A549 (cell line): Measurements from ENCODE around the gene SMIM27. TPM values are rescaled to one million over a fixed set of nuclear protein-coding genes. Genes with fewer than 3 reads are reported as not detected.
"Not testable (repeated sequence)": the region's sequence is repeated elsewhere in the genome, so short reads cannot be mapped to it uniquely, and the experiment has no call there.

Source experiments
- ATAC-seq, 2 experiments: fragments of 200-7000 bp in 1 of 2; fragments of >200 bp in 1 of 2; cut with Nextera tagmentation in 1 of 2; cut with Tn5 transposase in 1 of 2; 3 replicates each; pipeline versions ENCODE4 v1.8.0 to v1.9.1; 2018 to 2020; ENCODE audit warnings: mild to moderate bottlenecking in 1 of 2, moderate library complexity in 1 of 2
- CTCF ChIA-PET: fragments of 300-600 bp; sonication (Branson Sonifier 250); formaldehyde crosslinking; extraction: SDS; loops from one replicate; lab custom pipeline; 2021; ENCODE audit warnings: antibody characterized with exemption, inconsistent platforms; lab: Yijun Ruan, JAX
- POLR2A ChIA-PET: fragments of 350-600 bp; formaldehyde crosslinking; extraction: SDS; loops from one replicate; lab custom pipeline; 2021; ENCODE audit warnings: antibody characterized with exemption, inconsistent platforms; lab: Yijun Ruan, JAX
- DNase-seq, 2 experiments: peaks; one replicate each; pipeline versions ENCODE4 v3.0.0 to v3.0.0-alpha.2; 2011 to 2016; ENCODE audit warnings: low read depth in 1 of 2, low spot score in 1 of 2
- FAIRE-seq: peaks from 2 replicates; lab custom pipeline; 2011; peaks lifted over from hg19 to GRCh38; lab: Jason Lieb, UNC
- H3K27ac ChIP-seq, 2 experiments: fragments of >200 bp; sonication (Bioruptor Twin); formaldehyde crosslinking; 3 replicates each; pipeline ENCODE4 v1.5.1; 2016 to 2017
- H3K4me1 ChIP-seq: fragments of >200 bp; sonication (Bioruptor Twin); formaldehyde crosslinking; 3 replicates; pipeline ENCODE4 v1.6.1; 2016
- H3K4me2 ChIP-seq: fragments of >200 bp; sonication (Bioruptor Twin); formaldehyde crosslinking; 3 replicates; pipeline ENCODE4 v1.6.1; 2016
- H3K4me3 ChIP-seq: fragments of >200 bp; sonication (Bioruptor Twin); formaldehyde crosslinking; 3 replicates; pipeline ENCODE4 v1.5.1; 2016
- H3K9me3 ChIP-seq: fragments of >200 bp; sonication (Bioruptor Twin); formaldehyde crosslinking; 3 replicates; pipeline ENCODE4 v1.6.1; 2016
- CBX8 ChIP-seq: fragments of 200-600 bp; sonication (generic); IDR thresholded peaks from 2 replicates; pipeline ENCODE4 v1.6.1; 2016
- CEBPB ChIP-seq, 2 experiments: fragments of >200 bp in 1 of 2; sonication (Bioruptor Twin) in 1 of 2; formaldehyde crosslinking in 1 of 2; IDR thresholded peaks; 2 replicates each; pipeline ENCODE4 v1.6.1; 2012 to 2016
- CHD2 ChIP-seq: fragments of 150-350 bp; IDR thresholded peaks from 2 replicates; pipeline ENCODE4 v1.6.1; 2014; ENCODE audit warnings: low read length; ENCODE audit not compliant: partially characterized antibody
- CHD4 ChIP-seq: fragments of 200-600 bp; sonication (generic); IDR thresholded peaks from 2 replicates; pipeline ENCODE4 v1.6.1; 2016; ENCODE audit warnings: antibody characterized with exemption, mild to moderate bottlenecking, borderline replicate concordance
- E2F6 ChIP-seq: IDR thresholded peaks from 2 replicates; pipeline ENCODE4 v1.6.1; 2012; ENCODE audit warnings: low read depth, borderline replicate concordance
- EP300 ChIP-seq, 2 experiments: fragments of >200 bp; sonication (Bioruptor Twin); formaldehyde crosslinking; IDR thresholded peaks; 2 replicates in 1 of 2; 3 replicates in 1 of 2; pipeline ENCODE4 v1.6.1; 2016 to 2017
- FOSB ChIP-seq: fragments of 250-450 bp; sonication (Bioruptor Pico); IDR thresholded peaks from 2 replicates; pipeline ENCODE4 v1.5.0; 2020; ENCODE audit warnings: mild to moderate bottlenecking, moderate library complexity
- GATA3 ChIP-seq: IDR thresholded peaks from 2 replicates; pipeline ENCODE4 v1.6.1; 2012; ENCODE audit warnings: borderline replicate concordance
- KDM1A ChIP-seq: fragments of 200-600 bp; sonication (generic); IDR thresholded peaks from 2 replicates; pipeline ENCODE4 v1.6.1; 2016; ENCODE audit warnings: low read depth, mild to moderate bottlenecking
- KDM5A ChIP-seq: fragments of 200-600 bp; sonication (generic); IDR thresholded peaks from 2 replicates; pipeline ENCODE4 v1.6.1; 2016; ENCODE audit warnings: antibody characterized with exemption, mild to moderate bottlenecking
- MAFK ChIP-seq: fragments of 450-650 bp; IDR thresholded peaks from 2 replicates; pipeline ENCODE4 v1.6.1; 2014; ENCODE audit not compliant: partially characterized antibody
- NPAS2 ChIP-seq: fragments of 250-450 bp; sonication (Bioruptor Pico); IDR thresholded peaks from 2 replicates; pipeline ENCODE4 v1.8.0; 2022; ENCODE audit warnings: mild to moderate bottlenecking, moderate library complexity, borderline replicate concordance
- NR3C1 ChIP-seq: fragments of >200 bp; sonication (Bioruptor Twin); formaldehyde crosslinking; IDR thresholded peaks from 3 replicates; pipeline ENCODE4 v1.6.1; 2017
- PHF8 ChIP-seq: fragments of 200-600 bp; sonication (generic); IDR thresholded peaks from 2 replicates; pipeline ENCODE4 v1.6.1; 2016; ENCODE audit warnings: low read depth, mild to moderate bottlenecking, antibody characterized with exemption, moderate library complexity, borderline replicate concordance
- POLR2AphosphoS2 ChIP-seq: conservative IDR thresholded peaks from 2 replicates; pipeline ENCODE4 v1.6.1; 2012; ENCODE audit warnings: low read length, improper control_type of control experiment, inconsistent platforms
- RAD21 ChIP-seq, 2 experiments: fragments of >200 bp in 1 of 2; sonication (Bioruptor Twin) in 1 of 2; formaldehyde crosslinking in 1 of 2; IDR thresholded peaks in 1 of 2; conservative IDR thresholded peaks in 1 of 2; 2 replicates in 1 of 2; 3 replicates in 1 of 2; pipeline ENCODE4 v1.6.1; 2012 to 2018; ENCODE audit warnings: inconsistent platforms in 1 of 2
- RARB ChIP-seq: fragments of 250-450 bp; sonication (Bioruptor Pico); IDR thresholded peaks from 2 replicates; pipeline ENCODE4 v1.8.0; 2021; ENCODE audit warnings: mild to moderate bottlenecking, moderate library complexity
- RCOR1 ChIP-seq: fragments of 150-350 bp; IDR thresholded peaks from 2 replicates; pipeline ENCODE4 v1.6.1; 2014; ENCODE audit warnings: antibody characterized with exemption, low read length, low read depth
- RFX5 ChIP-seq: fragments of 450-650 bp; IDR thresholded peaks from 2 replicates; pipeline ENCODE4 v1.7.1; 2014; ENCODE audit warnings: antibody characterized with exemption, mild to moderate bottlenecking, moderate library complexity
- SMC3 ChIP-seq: fragments of >200 bp; sonication (Bioruptor Twin); formaldehyde crosslinking; IDR thresholded peaks from 3 replicates; pipeline ENCODE4 v1.6.1; 2018; ENCODE audit warnings: inconsistent platforms
- ZC3H11A ChIP-seq: fragments of 450-650 bp; IDR thresholded peaks from 2 replicates; pipeline ENCODE4 v1.6.1; 2014; ENCODE audit warnings: antibody characterized with exemption, mild to moderate bottlenecking
- WGBS: methylation state at CpG from one replicate; pipeline ENCODE4 v1.1.6; 2017; ENCODE audit errors: missing lambda C conversion rate; 5-methylcytosine and 5-hydroxymethylcytosine counted together
- polyA plus RNA-seq, 4 experiments: library from polyadenylated mRNA; depleted of rRNA in 3 of 4; stranded (reverse); fragments of >200 nt; fragmentation: RNase III in 1 of 4; extraction: RNeasy Plus Mini Kit Qiagen cat#74134 plus additional on column Dnase treatment in 1 of 4; gene quantifications; 2 replicates in 3 of 4; 3 replicates in 1 of 4; pipeline ENCODE4 v1.2.3, GENCODE V29; 2011 to 2017
- TF ChIP-seq, protein P1 (sequence below): fragments of >200 bp; sonication (Bioruptor Twin); formaldehyde crosslinking; IDR thresholded peaks from 3 replicates; pipeline ENCODE4 v1.6.1; 2016
- TF ChIP-seq, protein P2 (sequence below): IDR thresholded peaks from 2 replicates; pipeline ENCODE4 v1.6.1; 2012
- TF ChIP-seq, protein P3 (sequence below): fragments of 150-350 bp; IDR thresholded peaks from 2 replicates; pipeline ENCODE4 v1.6.1; 2014; ENCODE audit warnings: low read depth, mild to moderate bottlenecking, low read length

Gene SMIM27
- polyA plus RNA-seq, 2 of the 4 experiments (the other 2 are of a cell fraction), result 12.4 to 21.1 TPM

DNA sequence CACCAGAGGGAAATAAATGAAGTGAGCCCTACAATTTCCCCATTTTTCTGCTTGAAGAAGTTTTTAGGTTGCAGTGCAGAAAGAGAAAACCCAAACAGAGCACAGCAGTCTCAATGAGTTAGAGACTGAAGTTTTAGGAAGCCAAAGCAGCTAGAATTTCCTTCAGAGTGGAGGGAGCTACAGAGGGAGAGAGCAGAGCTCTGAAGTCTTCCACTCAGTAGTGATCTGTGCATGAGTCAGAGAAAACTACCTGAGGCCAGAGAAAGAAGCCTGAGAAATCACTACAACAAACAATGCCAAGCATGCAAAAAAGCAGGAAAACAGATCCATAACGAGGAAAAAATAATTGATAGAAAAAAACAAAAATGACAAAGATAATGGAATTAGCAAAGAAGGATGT is 38.8 kb downstream of the SMIM27 start (continued):
- TF ChIP-seq RARB (CRISPR knock-in tag) (no peak), FOSB (CRISPR knock-in tag) (no peak), E2F6 (no peak)
- TF ChIP-seq, protein P1, sequence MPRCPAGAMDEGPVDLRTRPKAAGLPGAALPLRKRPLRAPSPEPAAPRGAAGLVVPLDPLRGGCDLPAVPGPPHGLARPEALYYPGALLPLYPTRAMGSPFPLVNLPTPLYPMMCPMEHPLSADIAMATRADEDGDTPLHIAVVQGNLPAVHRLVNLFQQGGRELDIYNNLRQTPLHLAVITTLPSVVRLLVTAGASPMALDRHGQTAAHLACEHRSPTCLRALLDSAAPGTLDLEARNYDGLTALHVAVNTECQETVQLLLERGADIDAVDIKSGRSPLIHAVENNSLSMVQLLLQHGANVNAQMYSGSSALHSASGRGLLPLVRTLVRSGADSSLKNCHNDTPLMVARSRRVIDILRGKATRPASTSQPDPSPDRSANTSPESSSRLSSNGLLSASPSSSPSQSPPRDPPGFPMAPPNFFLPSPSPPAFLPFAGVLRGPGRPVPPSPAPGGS, result no peak

DNA sequence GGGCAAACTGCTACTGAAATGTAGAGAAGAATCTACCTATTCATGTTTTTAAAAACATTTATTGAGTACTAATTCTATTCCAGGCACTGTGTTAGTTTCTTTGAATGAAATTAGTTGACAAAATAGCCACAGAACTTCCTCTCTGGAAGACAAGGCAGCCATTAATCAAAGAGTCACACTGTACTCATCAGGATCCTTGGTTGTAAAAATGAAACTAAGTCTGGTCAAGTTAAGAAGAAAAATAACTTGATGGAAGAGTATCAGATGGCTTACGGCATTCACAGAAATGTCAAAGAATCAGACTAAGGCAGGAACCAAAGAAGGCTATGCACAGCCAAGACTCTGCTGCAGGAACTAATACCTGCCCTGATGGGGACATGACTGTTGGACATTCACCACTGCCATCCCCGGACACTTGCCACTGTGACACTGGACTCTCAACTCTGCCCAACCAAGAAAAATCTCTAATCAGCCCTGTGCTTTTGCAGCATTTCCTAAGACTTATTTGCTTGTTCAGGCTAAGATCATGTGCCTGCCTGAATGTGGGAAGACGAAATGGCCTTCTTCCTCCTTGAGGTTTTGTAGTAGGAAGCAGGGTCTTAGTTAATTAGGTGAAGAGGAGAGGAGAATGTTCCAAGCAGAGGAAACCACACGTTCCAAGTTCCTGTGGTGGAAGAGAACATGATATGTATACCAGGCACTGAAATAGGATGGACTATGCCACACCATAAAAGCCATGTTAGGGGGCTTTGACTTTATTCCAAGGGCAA is 44.2 kb downstream of the SMIM27 start:
- H3K4me2 ChIP-seq, result no peak overlapping the region
- H3K27ac ChIP-seq, result no peak overlapping the region
- no peaks in the 10 kb centered on the region for H3K4me1 ChIP-seq
- ATAC-seq, result no peak
- H3K9me3 ChIP-seq, result no peaks in the 10 kb centered on the region; the same call in 2 of the 3 replicates
- no peak for DNase-seq
- FAIRE-seq, result no peak
- H3K4me3 ChIP-seq, result no peak overlapping the region
- CTCF ChIA-PET, result interaction anchor here (0.8 to 1.5 kb wide), 3 partner anchors 8 to 16 kb away, joined by 3 to 8 read pairs (median 6); no protein-coding TSS in a partner anchor
- POLR2A ChIA-PET, result no interaction called here
- 26% methylated on average over 4 of the region's 4 CpGs for WGBS
- TF ChIP-seq CBX8, result no peak
- no peak for TF ChIP-seq CHD2
- TF ChIP-seq POLR2AphosphoS2, result no peak
- no peak for TF ChIP-seq RCOR1
- TF ChIP-seq NPAS2 (CRISPR knock-in tag), result no peak
- no peak for TF ChIP-seq CHD4
- TF ChIP-seq KDM1A, result no peak
- TF ChIP-seq, protein P2, sequence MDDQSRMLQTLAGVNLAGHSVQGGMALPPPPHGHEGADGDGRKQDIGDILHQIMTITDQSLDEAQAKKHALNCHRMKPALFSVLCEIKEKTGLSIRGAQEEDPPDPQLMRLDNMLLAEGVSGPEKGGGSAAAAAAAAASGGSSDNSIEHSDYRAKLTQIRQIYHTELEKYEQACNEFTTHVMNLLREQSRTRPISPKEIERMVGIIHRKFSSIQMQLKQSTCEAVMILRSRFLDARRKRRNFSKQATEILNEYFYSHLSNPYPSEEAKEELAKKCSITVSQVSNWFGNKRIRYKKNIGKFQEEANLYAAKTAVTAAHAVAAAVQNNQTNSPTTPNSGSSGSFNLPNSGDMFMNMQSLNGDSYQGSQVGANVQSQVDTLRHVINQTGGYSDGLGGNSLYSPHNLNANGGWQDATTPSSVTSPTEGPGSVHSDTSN, result no peak
- no peak for TF ChIP-seq CEBPB (IDR thresholded peaks at IDR 0.05)
- TF ChIP-seq RAD21 (conservative IDR thresholded peaks at IDR 0.05 in 1 of 2, IDR thresholded peaks at IDR 0.05 in 1 of 2), result no peak
- TF ChIP-seq ZC3H11A, result no peak
- TF ChIP-seq, protein P3, sequence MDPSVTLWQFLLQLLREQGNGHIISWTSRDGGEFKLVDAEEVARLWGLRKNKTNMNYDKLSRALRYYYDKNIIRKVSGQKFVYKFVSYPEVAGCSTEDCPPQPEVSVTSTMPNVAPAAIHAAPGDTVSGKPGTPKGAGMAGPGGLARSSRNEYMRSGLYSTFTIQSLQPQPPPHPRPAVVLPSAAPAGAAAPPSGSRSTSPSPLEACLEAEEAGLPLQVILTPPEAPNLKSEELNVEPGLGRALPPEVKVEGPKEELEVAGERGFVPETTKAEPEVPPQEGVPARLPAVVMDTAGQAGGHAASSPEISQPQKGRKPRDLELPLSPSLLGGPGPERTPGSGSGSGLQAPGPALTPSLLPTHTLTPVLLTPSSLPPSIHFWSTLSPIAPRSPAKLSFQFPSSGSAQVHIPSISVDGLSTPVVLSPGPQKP, result no peak
- TF ChIP-seq RFX5, result no peak
- TF ChIP-seq GATA3, result no peak
- no peak for TF ChIP-seq EP300 (IDR thresholded peaks at IDR 0.05)
- no peak for TF ChIP-seq PHF8
- no peak for TF ChIP-seq NR3C1
- TF ChIP-seq KDM5A, result no peak
- TF ChIP-seq, all 56 proteins: peak for 0

DNA sequence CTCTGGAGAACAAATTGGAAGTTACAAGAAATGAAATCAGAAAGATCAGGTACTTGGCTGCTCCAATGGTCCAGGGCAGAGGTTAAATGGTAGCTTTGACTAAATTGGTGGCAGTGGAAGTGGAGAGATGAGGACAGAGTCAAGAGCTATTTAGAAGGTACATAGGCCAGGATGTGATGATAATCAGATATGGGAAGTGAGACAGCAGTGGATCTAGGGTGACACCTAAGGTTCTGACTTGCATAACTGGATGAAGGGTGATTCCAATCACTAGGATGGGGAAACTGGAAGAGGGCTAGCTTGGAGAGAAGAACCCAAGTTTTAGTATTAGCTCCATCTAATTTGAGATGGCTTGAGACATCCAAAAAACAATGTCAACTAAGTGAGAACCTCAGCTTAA is 44.8 kb downstream of the SMIM27 start:
- POLR2A ChIA-PET, result no interaction called here

GRCh38 chr9:32599021-32599420 is 46.9 kb downstream of the SMIM27 start:
- DNase-seq, H3K9me3 ChIP-seq, POLR2A ChIA-PET, ATAC-seq, FAIRE-seq, H3K27ac ChIP-seq, H3K4me1 ChIP-seq, H3K4me2 ChIP-seq, H3K4me3 ChIP-seq: not testable (repeated sequence)
- 35% methylated on average over 3 of the region's 3 CpGs for WGBS
- CTCF ChIA-PET, result interaction anchor here (0.8 to 1.4 kb wide), 2 partner anchors 11 to 19 kb away, joined by 3 to 4 read pairs; no protein-coding TSS in a partner anchor

More for the DNA sequence above, 44.8 kb downstream of the SMIM27 start:
- TF ChIP-seq SMC3 (no peak), MAFK (no peak)
- ATAC-seq (no peak), DNase-seq (no peak), FAIRE-seq (no peak)
- CTCF ChIA-PET, result interaction anchor here (0.8 to 1.5 kb wide), 3 partner anchors 8 to 17 kb away, joined by 3 to 8 read pairs (median 6); no protein-coding TSS in a partner anchor
- Histone ChIP-seq H3K27ac (no peak overlapping the region), H3K9me3 (no peaks in the 10 kb centered on the region; the same call in 2 of the 3 replicates), H3K4me1 (no peaks in the 10 kb centered on the region), H3K4me2 (no peak overlapping the region), H3K4me3 (no peak overlapping the region)
